HPDE6-E6E7 (cell line): ENCODE results near the gene DNAH11.
A peak's percentile ranks its signal among the peaks of the same experiment; 100 is the strongest.
"Not testable (repeated sequence)": the region's sequence is repeated elsewhere in the genome, so short reads cannot be mapped to it uniquely, and the experiment has no call there.

Source experiments
- DNase-seq: peaks from one replicate; pipeline ENCODE4 v3.0.0; 2011; ENCODE audit warnings: missing footprints; ENCODE audit errors: extremely low spot score

The DNAH11 gene

GRCh38 chr7:21707566-21707965, 164.7 kb downstream of the DNAH11 start:
- DNase-seq = no peak

GRCh38 chr7:21708096-21708495, 165.3 kb downstream of the DNAH11 start:
- no peak for DNase-seq

GRCh38 chr7:21717323-21717722, 174.5 kb downstream of the DNAH11 start:
- no peak for DNase-seq

DNA sequence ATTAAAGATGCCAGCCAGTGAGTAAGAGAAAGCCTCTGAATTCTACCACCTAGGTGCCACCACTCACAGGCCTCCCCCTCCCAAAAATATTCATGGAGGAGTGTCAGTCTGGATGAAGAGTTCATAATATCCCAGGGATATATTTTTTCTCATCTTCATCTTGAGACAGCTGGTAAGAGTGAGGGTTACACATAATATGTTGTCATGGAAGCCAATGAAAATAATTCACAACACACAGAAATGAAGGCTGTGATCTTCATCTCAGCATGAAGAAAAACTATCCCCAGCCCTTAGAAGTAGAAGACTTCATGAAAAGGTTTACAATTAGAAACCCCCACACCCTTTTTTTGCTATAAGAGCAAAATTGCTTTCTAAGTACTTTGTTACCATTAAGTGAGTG, 175.6 kb downstream of the DNAH11 start:
- DNase-seq = no peak

GRCh38 chr7:21719846-21720245, 177.0 kb downstream of the DNAH11 start:
- DNase-seq = no peak

GRCh38 chr7:21722371-21722770, 179.5 kb downstream of the DNAH11 start:
- DNase-seq = no peak

GRCh38 chr7:21724562-21724961, 181.7 kb downstream of the DNAH11 start:
- DNase-seq = no peak

GRCh38 chr7:21730399-21730798, 187.6 kb downstream of the DNAH11 start:
- DNase-seq = no peak

DNA sequence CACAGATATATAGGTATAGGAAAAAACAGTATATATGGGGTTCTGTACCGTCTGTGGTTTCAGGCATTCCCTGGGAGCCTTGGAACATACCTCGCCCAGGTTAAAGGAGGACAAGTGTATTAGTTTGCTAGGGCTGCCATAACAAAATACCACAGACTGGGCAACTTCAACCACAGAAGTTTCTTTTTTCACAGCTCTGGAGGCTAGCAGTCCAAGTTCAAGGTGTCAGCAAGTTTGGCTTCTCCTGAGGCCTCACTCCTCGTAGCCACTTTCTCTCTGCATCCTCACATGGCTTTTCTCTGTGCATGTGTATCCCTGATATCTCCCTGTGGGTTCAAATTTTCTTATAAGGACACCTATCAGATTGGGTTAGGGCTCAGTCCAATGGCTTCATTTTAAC, 189.1 kb downstream of the DNAH11 start:
- no peak for DNase-seq

- not testable (repeated sequence) for DNase-seq
Observed at GRCh38 chr7:21732956-21733355, 190.1 kb downstream of the DNAH11 start.

- DNase-seq = no peak
Observed at GRCh38 chr7:21733837-21734236, 191.0 kb downstream of the DNAH11 start.

DNA sequence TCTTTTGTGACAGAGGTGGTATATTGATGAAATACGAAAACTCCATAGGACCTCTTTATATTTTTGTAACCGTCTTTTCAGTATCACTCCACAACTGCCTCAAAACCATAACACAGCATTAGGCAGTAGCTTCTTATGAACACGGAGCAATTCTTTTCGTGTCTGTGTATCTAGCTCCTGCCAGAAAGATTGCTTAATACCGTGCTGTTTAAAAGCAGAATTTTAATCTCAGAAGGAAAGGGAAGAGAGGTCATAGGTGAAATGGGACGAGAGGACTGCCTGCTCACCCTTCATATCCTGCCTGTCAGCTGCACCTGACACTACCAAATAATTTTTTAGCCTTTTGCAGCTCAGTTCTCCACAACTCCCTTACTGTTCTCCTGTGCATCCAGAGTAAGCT, 200.7 kb downstream of the DNAH11 start:
- no peak for DNase-seq

DNA sequence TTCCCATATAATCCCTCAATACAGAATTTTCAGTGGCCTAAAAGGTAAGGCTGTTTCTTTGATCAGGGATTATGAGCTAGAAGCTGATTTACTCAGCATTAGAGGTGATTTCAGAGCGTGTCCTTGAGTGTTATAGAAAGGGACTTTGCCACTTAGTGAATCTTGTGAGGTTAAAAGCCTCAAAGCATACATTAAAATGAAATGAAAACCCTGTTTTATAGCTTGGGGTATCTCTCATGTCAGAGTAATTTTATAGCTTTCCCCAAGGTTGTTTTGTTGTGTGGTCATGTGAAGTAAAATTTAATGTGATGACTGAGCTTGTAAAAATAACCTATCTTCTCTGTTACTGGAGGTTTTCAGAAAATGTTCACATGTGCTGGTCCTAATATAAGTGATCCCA, 204.1 kb downstream of the DNAH11 start:
- no peak for DNase-seq

GRCh38 chr7:21747806-21748205, 205.0 kb downstream of the DNAH11 start:
- no peak for DNase-seq

DNA sequence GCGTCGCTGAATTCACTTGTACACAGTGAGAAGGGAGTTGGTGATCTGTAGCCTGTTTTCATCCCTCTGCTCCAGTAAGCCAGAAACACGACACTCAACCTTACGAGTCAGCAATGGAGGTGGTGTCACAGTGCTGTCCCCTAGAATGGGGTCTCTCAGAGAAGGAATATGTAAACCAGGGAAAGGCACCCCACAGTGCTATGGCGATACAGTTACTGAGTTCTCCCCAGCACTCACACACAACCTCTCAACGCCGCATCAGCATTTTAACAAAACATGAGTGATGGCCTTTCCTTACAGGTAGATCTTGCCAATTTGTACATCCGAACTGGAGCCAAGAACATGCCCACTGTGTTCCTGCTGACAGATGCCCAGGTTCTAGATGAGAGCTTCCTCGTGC, 206.5 kb downstream of the DNAH11 start:
- DNase-seq = no peak

- no peak for DNase-seq
Observed at GRCh38 chr7:21753071-21753470, 210.2 kb downstream of the DNAH11 start.

DNA sequence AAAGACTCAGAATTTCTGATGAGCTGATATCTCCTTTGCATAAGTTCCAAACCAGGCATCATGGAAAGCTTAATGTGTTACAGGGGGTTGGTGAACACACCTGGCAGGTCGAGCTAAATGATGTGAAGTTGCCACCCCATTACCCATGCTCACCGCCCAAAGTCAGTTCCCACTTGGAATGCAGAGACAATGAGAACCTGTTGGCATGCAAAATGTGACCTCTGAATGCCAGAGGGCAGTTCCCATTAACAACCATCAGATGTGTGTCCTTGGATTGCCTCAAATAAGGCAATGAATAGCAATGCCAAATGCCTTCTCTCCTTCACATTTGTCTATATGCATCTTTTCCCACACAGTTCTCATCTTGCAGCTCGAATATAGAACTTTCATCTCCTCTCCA, 212.1 kb downstream of the DNAH11 start:
- DNase-seq = no peak

- DNase-seq = no peak
Observed at GRCh38 chr7:21757537-21758282, 214.9 kb downstream of the DNAH11 start.

- no peak for DNase-seq
Observed at GRCh38 chr7:21758286-21758685, 215.4 kb downstream of the DNAH11 start.

- no peak for DNase-seq
Observed at GRCh38 chr7:21762469-21762868, 219.6 kb downstream of the DNAH11 start.

DNA sequence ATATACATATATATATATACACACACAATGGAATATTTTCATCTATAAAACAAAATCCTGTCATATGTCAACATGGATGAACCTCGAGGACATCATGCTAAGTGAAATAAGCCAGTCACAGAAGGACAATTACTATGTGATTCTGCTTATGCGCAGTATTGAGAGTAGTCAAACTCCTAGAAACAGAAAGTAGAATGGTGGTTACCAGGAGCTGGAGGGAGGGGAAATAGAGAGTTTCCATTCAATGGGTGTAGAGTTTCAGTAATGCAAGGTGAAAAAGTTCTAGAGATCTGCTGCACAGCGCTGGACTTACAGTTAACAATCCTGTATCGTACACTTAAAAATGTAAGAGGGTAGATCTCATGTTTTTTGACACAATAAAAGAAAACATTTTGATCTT, 221.0 kb downstream of the DNAH11 start:
- no peak for DNase-seq

DNA sequence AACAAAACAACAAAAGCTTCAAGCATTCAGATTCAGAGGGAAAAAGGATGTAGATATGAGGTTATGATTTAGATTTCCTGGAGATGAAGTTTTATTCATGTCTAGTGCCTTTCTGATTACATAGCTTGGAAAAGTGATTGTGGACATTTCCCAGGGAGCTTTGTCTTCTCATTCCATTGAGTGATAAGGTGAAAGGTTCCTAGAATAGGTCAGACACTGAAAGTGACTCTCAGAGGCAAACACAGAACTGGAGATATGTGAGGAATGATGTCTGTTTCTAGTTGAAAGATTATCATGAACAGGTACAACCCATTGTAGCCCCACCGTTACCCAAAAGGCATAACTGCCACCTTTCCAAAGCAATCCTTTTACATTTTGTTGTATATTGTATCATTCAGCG, 223.4 kb downstream of the DNAH11 start:
- DNase-seq = no peak

- DNase-seq = peak; percentile 69
Observed at GRCh38 chr7:21767300-21767900, 224.6 kb downstream of the DNAH11 start.

- DNase-seq = no peak
Observed at GRCh38 chr7:21768279-21768678, 225.4 kb downstream of the DNAH11 start.
